Stimulated activated CD4-positive, alpha-beta T cell treated with anti-CD3 and anti-CD28 coated beads, Interleukin-1b, Interleukin-23, amount 100 ng/mL, for 4 hours (primary cell): ENCODE data around the gene GNG12.

Experiments
- DNase-seq, 2 donors: peaks; one replicate each; pipeline ENCODE4 v3.0.0-alpha.2; 2020; ENCODE audit warnings: low read depth in 2 of 2

Gene GNG12

GRCh38 chr1:67832737-67833601 is at the start of gene GNG12:
TSS of gene GNG12 (minus strand) at chr1:67833467. CDS start at chr1:67707686, 125,781 bp downstream.
- peak in 1 of 2 donors; percentile 30 for DNase-seq

DNA sequence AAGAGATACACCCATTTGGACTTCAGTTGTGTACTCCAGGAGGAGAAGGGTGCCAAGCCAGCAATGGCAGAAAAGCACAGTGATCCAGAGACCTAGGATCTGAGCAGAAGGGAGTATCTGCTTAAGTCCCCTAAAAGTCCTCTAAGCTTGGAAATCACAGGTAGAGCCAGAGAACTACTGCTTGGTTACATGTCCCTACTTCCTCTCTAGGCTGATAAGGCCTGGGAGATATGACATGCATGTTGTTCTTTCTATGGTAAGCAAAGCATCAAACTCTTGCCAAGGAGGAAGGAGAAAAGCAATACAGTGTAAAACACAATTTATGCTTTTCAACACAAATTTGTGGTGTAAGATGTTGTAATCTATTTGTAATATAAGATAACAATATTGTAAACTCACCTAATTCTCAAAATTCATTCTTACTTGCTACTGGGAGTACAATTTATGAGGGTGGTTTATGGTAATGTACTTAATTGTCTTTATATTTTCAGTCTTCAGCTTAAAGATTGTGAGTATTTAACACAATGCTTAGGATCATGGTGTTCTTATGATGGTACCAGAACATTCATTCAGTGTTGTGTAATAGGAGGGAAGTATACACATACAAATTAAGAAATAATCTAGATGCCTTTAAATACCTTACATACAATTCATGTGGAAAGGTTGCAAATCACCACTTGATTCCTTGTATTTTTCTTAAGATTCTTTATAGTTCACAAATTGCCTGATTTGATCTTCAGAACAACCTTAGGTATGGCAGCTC is 49.1 kb upstream of the GNG12 start:
- no peak for DNase-seq

GRCh38 chr1:67880056-67880601 is 46.9 kb upstream of the GNG12 start:
- DNase-seq = no peak

- DNase-seq = no peak
These were observed 46.2 kb upstream of the GNG12 start for GRCh38 chr1:67879485-67879884.

- no peak for DNase-seq
These were observed 41.3 kb upstream of the GNG12 start for GRCh38 chr1:67874501-67875111.

- DNase-seq = no peak
These were observed 36.0 kb upstream of the GNG12 start for GRCh38 chr1:67869233-67869632.

- no peak for DNase-seq
These were observed 30.4 kb upstream of the GNG12 start for GRCh38 chr1:67863637-67864036.

DNA sequence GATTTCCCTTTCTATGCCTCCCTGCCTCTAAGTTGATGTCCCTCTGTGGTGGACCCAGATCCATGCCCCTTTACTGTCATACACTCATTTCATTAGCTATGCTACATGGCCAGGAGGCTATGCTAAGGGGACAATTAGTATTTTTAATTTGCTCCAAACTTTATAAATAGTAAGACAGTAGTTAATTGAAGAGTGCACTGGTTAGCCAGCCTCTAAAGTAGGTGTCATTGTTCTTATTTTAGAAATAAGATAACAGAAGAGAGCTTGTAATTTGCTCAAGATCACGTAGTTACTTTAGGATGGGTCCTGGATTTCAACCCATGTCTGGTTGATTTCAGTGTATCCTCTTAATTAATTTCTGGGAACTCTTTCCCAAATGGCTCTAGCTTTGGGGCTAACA is 29.4 kb upstream of the GNG12 start:
- no peak for DNase-seq

DNA sequence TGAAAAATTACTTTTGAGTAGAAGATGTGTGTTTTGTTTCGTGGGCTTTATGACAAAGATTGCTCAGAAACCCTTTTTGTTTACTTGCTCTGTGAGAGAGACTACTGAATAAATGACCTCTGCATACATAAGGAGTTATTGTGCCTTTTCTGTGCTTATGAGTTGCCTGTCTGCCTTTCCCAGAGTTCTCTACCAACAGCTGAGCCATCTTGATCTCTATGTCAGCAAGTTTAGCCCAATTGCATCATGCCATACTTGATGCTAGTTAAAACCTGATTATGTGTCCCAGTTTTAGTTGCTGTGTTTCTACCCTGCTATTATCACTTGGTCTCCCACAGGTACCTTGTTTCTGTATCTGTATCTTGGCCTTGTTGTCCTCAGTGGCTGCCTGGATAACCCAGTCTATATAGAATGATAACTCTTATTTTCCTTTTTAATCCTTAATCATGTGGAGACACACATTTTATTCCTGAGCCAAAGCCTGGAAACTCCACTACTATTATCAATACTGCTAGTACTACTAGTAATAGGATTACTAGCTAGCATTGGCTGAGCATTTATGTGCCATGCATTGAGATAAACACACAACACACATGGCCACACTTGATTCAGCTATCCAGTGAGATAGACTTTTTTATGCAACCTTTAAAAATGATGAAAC is 28.7 kb upstream of the GNG12 start:
- no peak for DNase-seq

DNA sequence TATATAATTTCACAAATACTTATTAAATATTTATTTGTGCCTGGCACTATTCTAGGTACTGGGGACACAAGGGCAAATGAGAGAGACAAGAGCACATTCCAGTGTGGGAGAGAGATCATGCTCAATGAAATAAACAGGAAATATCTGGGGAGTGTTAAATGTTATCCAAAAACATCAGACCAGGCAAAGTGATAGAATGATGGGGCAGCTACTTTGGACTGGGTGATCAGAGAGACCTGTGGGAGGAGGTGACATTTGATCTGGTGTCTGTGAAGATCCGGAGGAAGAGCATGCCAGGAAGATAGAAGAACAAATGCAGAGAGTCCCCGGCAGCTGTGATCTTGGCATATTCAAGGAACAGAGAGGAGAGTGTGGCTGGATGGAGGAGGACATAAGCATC is 27.5 kb upstream of the GNG12 start:
- no peak for DNase-seq

DNA sequence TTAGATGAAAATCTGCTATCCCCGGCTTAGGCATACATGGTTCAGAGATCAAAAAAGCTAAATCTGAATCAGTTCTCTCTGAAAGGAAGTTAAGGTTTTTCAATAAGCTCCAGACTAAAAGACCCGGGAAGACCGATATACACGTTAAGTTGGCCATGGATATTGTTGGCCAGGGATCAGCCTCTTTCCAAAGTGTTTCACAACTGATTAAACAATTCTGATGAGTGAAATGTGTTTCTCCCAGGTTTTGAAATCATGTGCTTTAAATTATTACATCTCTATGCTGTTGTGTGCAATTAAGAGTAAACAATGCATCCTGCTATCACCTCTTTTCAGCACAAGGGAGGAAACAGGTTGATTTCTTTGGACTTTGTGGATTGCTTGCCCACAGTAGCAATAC is 23.7 kb upstream of the GNG12 start:
- no peak for DNase-seq

DNA sequence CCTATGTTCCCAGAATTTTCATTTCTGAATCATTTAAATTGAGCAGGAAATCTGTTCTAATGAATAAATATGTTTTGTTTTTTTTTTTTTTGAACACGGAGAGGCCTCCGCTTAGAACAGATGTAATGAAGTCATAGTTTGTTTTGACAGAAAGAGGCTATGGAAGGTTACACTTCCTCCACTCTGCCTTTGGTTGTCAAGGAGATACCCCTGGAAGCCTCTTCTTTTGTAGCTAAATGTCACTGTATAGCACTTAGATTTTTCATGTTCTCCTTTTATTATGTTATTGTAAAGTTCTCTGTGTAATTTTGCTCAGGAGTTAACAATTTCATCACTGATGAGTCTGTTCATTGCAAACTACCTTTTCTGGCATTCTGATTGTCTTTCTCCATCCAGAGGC is 22.7 kb upstream of the GNG12 start:
- no peak for DNase-seq

DNA sequence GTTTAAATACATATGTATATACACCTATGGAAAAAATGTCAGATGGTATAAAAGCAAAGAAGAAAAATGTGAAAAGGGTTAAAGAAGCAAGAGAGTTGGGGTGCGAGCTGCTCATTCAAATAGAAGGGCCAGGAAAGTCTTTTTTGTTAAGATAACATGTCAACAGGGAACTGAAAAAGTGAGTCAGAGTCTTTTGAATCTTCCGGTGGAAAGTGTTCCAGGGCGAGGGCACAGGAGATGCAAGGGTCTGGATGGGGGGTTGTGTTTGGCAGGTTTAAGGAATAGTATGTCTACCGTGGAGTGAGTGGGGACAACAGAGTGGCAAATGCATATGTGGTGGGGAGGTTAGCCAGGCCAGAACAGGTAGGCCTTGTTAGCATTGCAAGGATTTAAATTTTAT is 22.2 kb upstream of the GNG12 start:
- no peak for DNase-seq

GRCh38 chr1:67853704-67854103 is 20.4 kb upstream of the GNG12 start:
- no peak for DNase-seq

- no peak for DNase-seq
These were observed 18.5 kb upstream of the GNG12 start for GRCh38 chr1:67851800-67852199.

DNA sequence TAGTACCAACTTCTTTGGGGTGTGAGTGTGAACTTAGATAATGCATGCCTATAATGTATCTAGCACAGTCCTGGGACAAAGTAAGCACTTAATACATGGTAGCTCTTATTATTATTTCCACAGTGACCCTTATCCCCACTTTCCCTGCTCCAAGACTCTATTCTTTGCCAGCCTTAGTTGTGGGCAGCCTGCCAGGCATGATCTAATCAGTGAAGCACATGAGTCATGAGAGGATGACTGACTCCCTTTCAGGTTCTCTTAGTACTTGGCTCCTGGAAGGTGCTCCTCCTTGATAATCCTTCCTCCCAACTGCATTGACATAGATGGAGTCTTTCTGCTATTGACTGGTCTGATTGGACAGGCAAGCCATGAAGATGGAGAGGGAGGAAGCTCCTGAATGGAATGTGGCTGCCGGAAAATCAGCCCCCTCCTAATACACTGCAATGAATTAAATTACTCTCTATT is 17.4 kb upstream of the GNG12 start:
- DNase-seq = no peak

- no peak for DNase-seq
These were observed 16.9 kb upstream of the GNG12 start for GRCh38 chr1:67850151-67850551.

- no peak for DNase-seq
These were observed 14.2 kb upstream of the GNG12 start for GRCh38 chr1:67847466-67847865.

GRCh38 chr1:67846538-67846937 is 13.3 kb upstream of the GNG12 start:
- DNase-seq = no peak

- no peak for DNase-seq
These were observed 11.7 kb upstream of the GNG12 start for GRCh38 chr1:67844988-67845387.

DNA sequence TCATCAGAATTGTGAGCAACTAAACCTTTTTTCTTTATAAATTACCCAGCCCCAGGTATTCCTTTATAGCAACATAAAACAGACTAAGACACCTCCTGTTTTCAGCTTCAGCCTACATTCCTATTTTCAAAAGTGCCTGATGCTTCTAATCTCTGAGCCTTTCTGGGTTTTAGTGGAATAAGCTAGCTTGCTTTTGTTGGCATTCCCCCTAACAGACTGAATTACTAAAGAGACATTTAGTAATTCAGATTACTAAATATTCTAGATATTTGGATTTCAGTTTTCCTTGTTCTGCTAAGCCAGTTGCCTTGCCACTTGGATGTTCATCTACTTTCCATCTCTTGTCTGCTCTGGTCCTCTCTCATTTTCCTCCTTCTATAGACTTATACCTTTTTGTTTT is 10.5 kb upstream of the GNG12 start:
- DNase-seq = no peak

GRCh38 chr1:67843331-67843730 is 10.1 kb upstream of the GNG12 start:
- DNase-seq = no peak
